Epithelial cell of prostate (primary cell): ENCODE measurements around the gene LETM1.
"Not testable (repeated sequence)": the region's sequence is repeated elsewhere in the genome, so short reads cannot be mapped to it uniquely, and the experiment has no call there.

ENCODE experiments used
- DNase-seq: peaks from one replicate; pipeline ENCODE4 v3.0.0-alpha.2; 2011; ENCODE audit warnings: low read depth, low spot score
- H3K27ac ChIP-seq: fragments of 450-650 bp; 2 replicates; pipeline ENCODE4 v1.5.1; 2017; ENCODE audit warnings: mild to moderate bottlenecking

LETM1 gene

GRCh38 chr4:1854752-1855151, 1.2 kb downstream of the LETM1 start:
- DNase-seq, result no peak
- peak overlapping the region; percentile 73 for H3K27ac ChIP-seq

- peak overlapping the region; percentile 17 for H3K27ac ChIP-seq
- DNase-seq, result no peak
These were observed 2.9 kb downstream of the LETM1 start for GRCh38 chr4:1852904-1853623.

GRCh38 chr4:1851575-1852410, 4.2 kb downstream of the LETM1 start:
- H3K27ac ChIP-seq, result no peak overlapping the region
- DNase-seq, result no peak

GRCh38 chr4:1851160-1851559, 4.8 kb downstream of the LETM1 start:
- DNase-seq, result no peak
- H3K27ac ChIP-seq, result no peak overlapping the region

- no peak overlapping the region for H3K27ac ChIP-seq
- no peak for DNase-seq
These were observed 5.7 kb downstream of the LETM1 start for GRCh38 chr4:1850276-1850675.

- DNase-seq, result no peak
- no peak overlapping the region for H3K27ac ChIP-seq
These were observed 9.4 kb downstream of the LETM1 start for GRCh38 chr4:1846580-1846979.

GRCh38 chr4:1844618-1845017, 11.3 kb downstream of the LETM1 start:
- not testable (repeated sequence) for H3K27ac ChIP-seq, DNase-seq

- DNase-seq, result no peak
- H3K27ac ChIP-seq, result no peak overlapping the region
These were observed 12.1 kb downstream of the LETM1 start for GRCh38 chr4:1843852-1844251.

GRCh38 chr4:1842993-1843448, 12.9 kb downstream of the LETM1 start:
- no peak for DNase-seq
- no peak overlapping the region for H3K27ac ChIP-seq

- DNase-seq, result no peak
- H3K27ac ChIP-seq, result no peak overlapping the region
These were observed 13.5 kb downstream of the LETM1 start for GRCh38 chr4:1842339-1842895.

- DNase-seq, result no peak
- no peak overlapping the region for H3K27ac ChIP-seq
These were observed 14.1 kb downstream of the LETM1 start for GRCh38 chr4:1841887-1842210.

- DNase-seq, result no peak
- no peak overlapping the region for H3K27ac ChIP-seq
These were observed 14.6 kb downstream of the LETM1 start for GRCh38 chr4:1841201-1841886.

GRCh38 chr4:1839282-1839681, 16.7 kb downstream of the LETM1 start:
- DNase-seq, result no peak
- H3K27ac ChIP-seq, result no peak overlapping the region

GRCh38 chr4:1837069-1837468, 18.9 kb downstream of the LETM1 start:
- no peak overlapping the region for H3K27ac ChIP-seq
- no peak for DNase-seq

GRCh38 chr4:1836650-1837049, 19.3 kb downstream of the LETM1 start:
- DNase-seq, result no peak
- H3K27ac ChIP-seq, result no peak overlapping the region

GRCh38 chr4:1835836-1836235, 20.1 kb downstream of the LETM1 start:
- DNase-seq, result not testable (repeated sequence)

GRCh38 chr4:1834047-1834775, 21.7 kb downstream of the LETM1 start:
- no peak for DNase-seq
- H3K27ac ChIP-seq, result no peak overlapping the region

More at GRCh38 chr4:1835836-1836235, 20.1 kb downstream of the LETM1 start:
- H3K27ac ChIP-seq, result not testable (repeated sequence)

GRCh38 chr4:1833307-1834046, 22.5 kb downstream of the LETM1 start:
- DNase-seq, result no peak
- H3K27ac ChIP-seq, result no peak overlapping the region

GRCh38 chr4:1832690-1833089, 23.3 kb downstream of the LETM1 start:
- no peak for DNase-seq
- H3K27ac ChIP-seq, result no peak overlapping the region
